B cell (primary cell): ENCODE data around the gene SORL1-AS1.

Experiments used
- EZH2 ChIP-seq: IDR thresholded peaks from 2 replicates; pipeline ENCODE4 v1.6.1; 2012; ENCODE audit warnings: borderline replicate concordance, low read depth, mild to moderate bottlenecking, moderate library complexity, low read length; ENCODE audit not compliant: insufficient read depth, poor library complexity, severe bottlenecking
- TF ChIP-seq, protein P1 (sequence below): fragments of 200-600 bp; IDR thresholded peaks from one replicate; pipeline ENCODE4 v1.8.0; 2022; ENCODE audit warnings: antibody characterized with exemption, mild to moderate bottlenecking

- TF ChIP-seq, protein P1, sequence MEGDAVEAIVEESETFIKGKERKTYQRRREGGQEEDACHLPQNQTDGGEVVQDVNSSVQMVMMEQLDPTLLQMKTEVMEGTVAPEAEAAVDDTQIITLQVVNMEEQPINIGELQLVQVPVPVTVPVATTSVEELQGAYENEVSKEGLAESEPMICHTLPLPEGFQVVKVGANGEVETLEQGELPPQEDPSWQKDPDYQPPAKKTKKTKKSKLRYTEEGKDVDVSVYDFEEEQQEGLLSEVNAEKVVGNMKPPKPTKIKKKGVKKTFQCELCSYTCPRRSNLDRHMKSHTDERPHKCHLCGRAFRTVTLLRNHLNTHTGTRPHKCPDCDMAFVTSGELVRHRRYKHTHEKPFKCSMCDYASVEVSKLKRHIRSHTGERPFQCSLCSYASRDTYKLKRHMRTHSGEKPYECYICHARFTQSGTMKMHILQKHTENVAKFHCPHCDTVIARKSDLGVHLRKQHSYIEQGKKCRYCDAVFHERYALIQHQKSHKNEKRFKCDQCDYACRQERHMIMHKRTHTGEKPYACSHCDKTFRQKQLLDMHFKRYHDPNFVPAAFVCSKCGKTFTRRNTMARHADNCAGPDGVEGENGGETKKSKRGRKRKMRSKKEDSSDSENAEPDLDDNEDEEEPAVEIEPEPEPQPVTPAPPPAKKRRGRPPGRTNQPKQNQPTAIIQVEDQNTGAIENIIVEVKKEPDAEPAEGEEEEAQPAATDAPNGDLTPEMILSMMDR = no peak
- TF ChIP-seq EZH2 = no peak
Measured at GRCh38 chr11:121489823-121490222, 37.1 kb upstream of the SORL1-AS1 start.
